Motor neuron (in vitro differentiated cells): ENCODE data around the gene LYSMD4. TPM values are rescaled to one million over a fixed set of nuclear protein-coding genes. Genes with fewer than 3 reads are reported as not detected.
A peak's percentile ranks its signal among the peaks of the same experiment; 100 is the strongest.
"Not testable (repeated sequence)": the region's sequence is repeated elsewhere in the genome, so short reads cannot be mapped to it uniquely, and the experiment has no call there.

Experiments
- ATAC-seq, 8 experiments: fragments of 200-7000 bp; cut with Tn5 transposase; replicated peaks in 6 of 8; 2 replicates each; pipeline ENCODE4 v1.8.0; 2021; ENCODE audit warnings: mild to moderate bottlenecking in 8 of 8, moderate library complexity in 8 of 8
- H3K27ac ChIP-seq, 2 donors: fragments of 250-450 bp; sonication (Bioruptor Pico); 2 replicates each; pipeline ENCODE4 v1.9.0; 2021; ENCODE audit warnings: antibody characterized with exemption in 2 of 2, mild to moderate bottlenecking in 2 of 2, moderate library complexity in 1 of 2
- H3K4me1 ChIP-seq, 2 donors: fragments of 250-450 bp; sonication (Bioruptor Pico); replicated peaks in 1 of 2; 2 replicates each; pipeline ENCODE4 v1.6.1; 2021; ENCODE audit warnings: antibody characterized with exemption in 2 of 2, mild to moderate bottlenecking in 2 of 2, moderate library complexity in 1 of 2
- H3K4me3 ChIP-seq, 5 donors: fragments of 250-450 bp; sonication (Bioruptor Pico); 2 replicates each; pipeline ENCODE4 v1.9.0; 2021; ENCODE audit warnings: antibody characterized with exemption in 5 of 5, mild to moderate bottlenecking in 5 of 5, moderate library complexity in 4 of 5
- WGBS, 10 experiments: fragments of 450-650 bp; shearing (Covaris generic); methylation state at CpG; one replicate each; pipeline ENCODE4 v1.0.0; 2022; 5-methylcytosine and 5-hydroxymethylcytosine counted together
- in situ Hi-C, 9 experiments: fragments of 400-800 bp; cut with MboI; loops; one replicate each; pipeline ENCODE4 v1.15.0; 2021; ENCODE audit warnings: low sequenced_read_pairs in 9 of 9, low pct_unique_long_range_greater_than_20kb in 2 of 9; ENCODE audit not compliant: unreplicated experiment in 9 of 9
- total RNA-seq, 8 experiments: library from RNA; unstranded; fragments of 300-600 nt; gene quantifications; 2 replicates each; pipeline versions ENCODE4 v1.2.3 to v1.2.4, GENCODE V29; 2022

The LYSMD4 gene
- 10 to 100 TPM in 6 of 8 experiments, 1 to 10 TPM in 2; 2.7 to 22.9 (median 12.6) TPM for total RNA-seq

- in situ Hi-C loops, result loop anchor here in 2 of 9 experiments (25.0 kb wide), 2 partner anchors 446 to 471 kb away; partner anchors contain the start of gene LRRC28 (in 1 of the 2)
- Histone ChIP-seq H3K4me1 (peaks cover 11% of the 10 kb centered on the region in 2 donors), H3K27ac (peak within 1 kb of the TSS; percentile 34 to 66), H3K4me3 (peak within 1 kb of the TSS; percentile 51 to 98 (median 70))
- ATAC-seq, result peak; percentile 95 to 98 (median 98)
- 10 to 80% (median 68%) methylated on average over 1 to 12 of the region's 69 CpGs; no CpG with 5 or more reads in 4 of the 10 experiments for WGBS, 10 experiments
Measured at GRCh38 chr15:99733268-99734039, at the start of gene LYSMD4. Gene LYSMD4 (minus strand): TSS chr15:99733437. CDS start chr15:99731999, 1,438 bp downstream.

GRCh38 chr15:99782029-99782428 is 48.8 kb upstream of the LYSMD4 start:
- ATAC-seq, result peak in 4 of 8 experiments; percentile 31 to 56 (median 42)
- in situ Hi-C loops, H3K27ac ChIP-seq, H3K4me1 ChIP-seq, H3K4me3 ChIP-seq: not testable (repeated sequence)
- WGBS, 10 experiments, result no CpG with 5 or more reads among the region's 4 CpGs

- H3K27ac ChIP-seq, result no peak overlapping the region
- in situ Hi-C loops, result no loop called here
- no peaks in the 10 kb centered on the region for H3K4me1 ChIP-seq
- no peak overlapping the region for H3K4me3 ChIP-seq
- 80 to 100% (median 100%) methylated on average over 1 of the region's 1 CpG; no CpG with 5 or more reads in 3 of the 10 experiments for WGBS, 10 experiments
- ATAC-seq, result no peak
Measured at GRCh38 chr15:99777144-99777543, 43.9 kb upstream of the LYSMD4 start.

- WGBS, 10 experiments, result 33 to 100% (median 60%) methylated on average over 1 to 3 of the region's 3 CpGs; no CpG with 5 or more reads in 1 of the 10 experiments
- Histone ChIP-seq H3K27ac (no peak overlapping the region), H3K4me1 (no peaks in the 10 kb centered on the region), H3K4me3 (no peak overlapping the region)
- peak in 2 of 8 experiments; percentile 39 to 89 for ATAC-seq
- in situ Hi-C loops, result no loop called here
Measured at GRCh38 chr15:99764522-99764921, 31.3 kb upstream of the LYSMD4 start.

- Histone ChIP-seq H3K4me3 (no peak overlapping the region), H3K27ac (no peak overlapping the region), H3K4me1 (no peaks in the 10 kb centered on the region)
- in situ Hi-C loops, result no loop called here
- ATAC-seq, result no peak
- 40 to 95% (median 72%) methylated on average over 1 to 2 of the region's 2 CpGs; no CpG with 5 or more reads in 1 of the 10 experiments for WGBS, 10 experiments
Measured at GRCh38 chr15:99763827-99764226, 30.6 kb upstream of the LYSMD4 start.

GRCh38 chr15:99762288-99762687 is 29.1 kb upstream of the LYSMD4 start:
- H3K27ac ChIP-seq, result no peak overlapping the region
- ATAC-seq, result no peak
- in situ Hi-C loops, result no loop called here
- no peaks in the 10 kb centered on the region for H3K4me1 ChIP-seq
- 45 to 100% (median 88%) methylated on average over 1 of the region's 1 CpG; no CpG with 5 or more reads in 5 of the 10 experiments for WGBS, 10 experiments
- no peak overlapping the region for H3K4me3 ChIP-seq

- H3K27ac ChIP-seq, result no peak overlapping the region
- H3K4me1 ChIP-seq, result no peaks in the 10 kb centered on the region
- 0 to 40% (median 15%) methylated on average over 1 to 7 of the region's 7 CpGs; no CpG with 5 or more reads in 1 of the 10 experiments for WGBS, 10 experiments
- no peak overlapping the region for H3K4me3 ChIP-seq
- peak; percentile 77 to 99 (median 94) for ATAC-seq
- in situ Hi-C loops, result no loop called here
Measured at GRCh38 chr15:99755692-99756409, 22.6 kb upstream of the LYSMD4 start.

- in situ Hi-C loops, result no loop called here
- WGBS, 10 experiments, result 43 to 78% (median 55%) methylated on average over 1 to 4 of the region's 4 CpGs; no CpG with 5 or more reads in 3 of the 10 experiments
- ATAC-seq, result no peak
Measured at GRCh38 chr15:99753066-99753465, 19.8 kb upstream of the LYSMD4 start.

GRCh38 chr15:99752556-99752955 is 19.3 kb upstream of the LYSMD4 start:
- WGBS, 10 experiments, result 46 to 100% (median 83%) methylated on average over 1 to 2 of the region's 4 CpGs; no CpG with 5 or more reads in 5 of the 10 experiments
- Histone ChIP-seq H3K4me3 (no peak overlapping the region), H3K27ac (no peak overlapping the region), H3K4me1 (no peaks in the 10 kb centered on the region)
- in situ Hi-C loops, result no loop called here
- no peak for ATAC-seq

More at GRCh38 chr15:99753066-99753465, 19.8 kb upstream of the LYSMD4 start:
- no peaks in the 10 kb centered on the region for H3K4me1 ChIP-seq
- no peak overlapping the region for H3K27ac ChIP-seq
- H3K4me3 ChIP-seq, result no peak overlapping the region

GRCh38 chr15:99750326-99750725 is 17.1 kb upstream of the LYSMD4 start:
- ATAC-seq, H3K27ac ChIP-seq, H3K4me1 ChIP-seq, in situ Hi-C loops, H3K4me3 ChIP-seq: not testable (repeated sequence)
- 40 to 100% (median 80%) methylated on average over 1 to 4 of the region's 11 CpGs; no CpG with 5 or more reads in 5 of the 10 experiments for WGBS, 10 experiments

- no peaks in the 10 kb centered on the region for H3K4me1 ChIP-seq
- H3K27ac ChIP-seq, result no peak overlapping the region
- 8 to 100% (median 88%) methylated on average over 1 to 6 of the region's 6 CpGs; no CpG with 5 or more reads in 2 of the 10 experiments for WGBS, 10 experiments
- ATAC-seq, result peak in 3 of 8 experiments; percentile 42 to 79 (median 43)
- H3K4me3 ChIP-seq, result no peak overlapping the region
- in situ Hi-C loops, result loop anchor here in 2 of 9 experiments (25.0 kb wide), 2 partner anchors 462 to 487 kb away; partner anchors contain the start of gene LRRC28 (in 1 of the 2)
Measured at GRCh38 chr15:99749386-99749785, 16.1 kb upstream of the LYSMD4 start.

GRCh38 chr15:99745370-99746086 is 12.3 kb upstream of the LYSMD4 start:
- Histone ChIP-seq H3K27ac (no peak overlapping the region), H3K4me1 (no peaks in the 10 kb centered on the region), H3K4me3 (no peak overlapping the region)
- 71 to 100% (median 85%) methylated on average over 1 to 6 of the region's 9 CpGs; no CpG with 5 or more reads in 2 of the 10 experiments for WGBS, 10 experiments
- in situ Hi-C loops, result loop anchor here in 2 of 9 experiments (25.0 kb wide), 2 partner anchors 458 to 483 kb away; partner anchors contain the start of gene LRRC28 (in 1 of the 2)
- ATAC-seq, result no peak
